Neural progenitor cell (in vitro differentiated cells): ENCODE results near the gene NDUFS6. TPM values are rescaled to one million over a fixed set of nuclear protein-coding genes. Genes with fewer than 3 reads are reported as not detected.

ENCODE experiments used
- DNase-seq: peaks from one replicate; pipeline ENCODE4 v3.0.0-alpha.2; 2016; ENCODE audit warnings: low spot score
- H2AFZ ChIP-seq: fragments of 200-600 bp; sonication (generic); replicated peaks from 2 replicates; pipeline ENCODE4 v1.6.1; 2016; ENCODE audit warnings: antibody characterized with exemption
- H3F3A ChIP-seq: fragments of 200-600 bp; sonication (generic); 2 replicates; pipeline ENCODE4 v1.6.1; 2016; ENCODE audit warnings: antibody characterized with exemption, low read depth
- H3K27ac ChIP-seq: fragments of 200-600 bp; sonication (generic); 2 replicates; pipeline ENCODE4 v1.5.1; 2016; ENCODE audit warnings: mild to moderate bottlenecking
- H3K27me3 ChIP-seq: fragments of 200-600 bp; sonication (generic); 2 replicates; pipeline ENCODE4 v1.6.1; 2016; ENCODE audit warnings: mild to moderate bottlenecking, moderate library complexity
- H3K36me3 ChIP-seq: fragments of 200-600 bp; sonication (generic); 2 replicates; pipeline ENCODE4 v1.5.1; 2016
- H3K4me1 ChIP-seq: fragments of 200-600 bp; sonication (generic); 2 replicates; pipeline ENCODE4 v1.6.1; 2016; ENCODE audit warnings: mixed run types
- H3K4me2 ChIP-seq: fragments of 200-600 bp; sonication (generic); 2 replicates; pipeline ENCODE4 v1.6.1; 2016
- H3K4me3 ChIP-seq: fragments of 200-600 bp; sonication (generic); 2 replicates; pipeline ENCODE4 v1.5.1; 2016
- H3K79me2 ChIP-seq: fragments of 200-600 bp; sonication (generic); 2 replicates; pipeline ENCODE4 v1.6.1; 2016; ENCODE audit warnings: low read depth
- H3K9ac ChIP-seq: fragments of 200-600 bp; sonication (generic); 2 replicates; pipeline ENCODE4 v1.6.1; 2016
- H3K9me3 ChIP-seq: fragments of 200-600 bp; sonication (generic); 2 replicates; pipeline ENCODE4 v1.5.1; 2016; ENCODE audit warnings: low read depth
- H4K20me1 ChIP-seq: fragments of 200-600 bp; sonication (generic); 2 replicates; pipeline ENCODE4 v1.6.1; 2016; ENCODE audit warnings: low read depth
- H3K27ac Mint-ChIP-seq: 3 replicates; pipeline ENCODE4 v1.8.0; 2021; ENCODE audit warnings: mixed read lengths
- H3K27me3 Mint-ChIP-seq: 2 replicates; pipeline ENCODE4 v1.8.0; 2022; ENCODE audit warnings: low read depth, mild to moderate bottlenecking, inconsistent platforms, moderate library complexity, mixed read lengths; ENCODE audit not compliant: insufficient read depth
- H3K36me3 Mint-ChIP-seq: 3 replicates; pipeline ENCODE4 v1.8.0; 2021; ENCODE audit warnings: mixed read lengths
- H3K4me1 Mint-ChIP-seq: 3 replicates; pipeline ENCODE4 v1.8.0; 2021; ENCODE audit warnings: mixed read lengths
- H3K4me3 Mint-ChIP-seq: 3 replicates; pipeline ENCODE4 v1.8.0; 2021; ENCODE audit warnings: mild to moderate bottlenecking, moderate library complexity, mixed read lengths
- H3K9me3 Mint-ChIP-seq: 3 replicates; pipeline ENCODE4 v1.8.0; 2020; ENCODE audit warnings: mixed read lengths
- EZH2 ChIP-seq: fragments of 200-600 bp; sonication (generic); IDR thresholded peaks from 2 replicates; pipeline ENCODE4 v1.6.1; 2017; ENCODE audit warnings: antibody characterized with exemption, mild to moderate bottlenecking, moderate library complexity
- EZH2phosphoT487 ChIP-seq: fragments of 200-600 bp; sonication (generic); IDR thresholded peaks from 2 replicates; pipeline ENCODE4 v1.6.1; 2017; ENCODE audit warnings: antibody characterized with exemption
- total RNA-seq: library from RNA; depleted of rRNA; stranded (reverse); fragments of >200 nt; gene quantifications from 2 replicates; pipeline ENCODE4 v1.2.3, GENCODE V29; 2015; ENCODE audit warnings: low replicate concordance
- TF ChIP-seq, protein P1 (sequence below): fragments of 200-600 bp; sonication (generic); IDR thresholded peaks from 2 replicates; pipeline ENCODE4 v1.5.1; 2017; ENCODE audit warnings: antibody characterized with exemption, mild to moderate bottlenecking

NDUFS6 gene
- total RNA-seq, 1 donor from 2014 or later: 54.2 TPM

DNA sequence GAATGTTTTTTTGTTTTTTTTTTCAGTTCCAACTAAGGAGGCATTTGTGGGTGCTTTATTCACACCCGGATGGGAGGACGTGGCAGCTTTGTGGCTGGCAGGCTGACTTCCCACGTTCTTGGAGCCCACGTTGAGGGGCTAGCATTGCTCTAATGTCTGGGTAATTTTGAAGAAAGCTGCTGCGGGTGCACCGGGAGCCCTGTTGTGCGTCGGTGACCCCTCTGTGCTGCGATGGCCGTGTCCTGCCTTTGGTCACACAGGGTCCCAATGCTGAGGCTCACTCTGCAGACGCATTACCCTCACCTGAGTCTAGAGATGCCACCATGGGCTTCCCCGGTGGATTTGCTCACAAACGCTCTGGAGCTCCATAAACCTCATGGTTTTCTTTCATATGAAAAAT lies 34.2 kb downstream of the NDUFS6 start:
- Histone ChIP-seq H3K79me2 (no peaks in the 10 kb centered on the region), H4K20me1 (no peaks in the 10 kb centered on the region), H3K27ac (no peak overlapping the region), H3F3A (peaks cover 10% of the 10 kb centered on the region), H3K4me3 (no peak overlapping the region), H3K4me2 (peak overlapping the region; percentile 45), H3K27me3 (peaks cover 10% of the 10 kb centered on the region), H3K4me1 (peaks cover 30% of the 10 kb centered on the region), H3K9ac (no peak overlapping the region), H2AFZ (no peak overlapping the region), H3K9me3 (no peaks in the 10 kb centered on the region), H3K36me3 (no peaks in the 10 kb centered on the region)
- no peak for DNase-seq
- peaks cover 38% of the 10 kb centered on the region for H3K4me1 Mint-ChIP-seq
- H3K4me3 Mint-ChIP-seq: no peak overlapping the region
- H3K27ac Mint-ChIP-seq: no peak overlapping the region
- H3K27me3 Mint-ChIP-seq: peaks cover 18% of the 10 kb centered on the region
- H3K9me3 Mint-ChIP-seq: no peaks in the 10 kb centered on the region
- TF ChIP-seq, protein P1, sequence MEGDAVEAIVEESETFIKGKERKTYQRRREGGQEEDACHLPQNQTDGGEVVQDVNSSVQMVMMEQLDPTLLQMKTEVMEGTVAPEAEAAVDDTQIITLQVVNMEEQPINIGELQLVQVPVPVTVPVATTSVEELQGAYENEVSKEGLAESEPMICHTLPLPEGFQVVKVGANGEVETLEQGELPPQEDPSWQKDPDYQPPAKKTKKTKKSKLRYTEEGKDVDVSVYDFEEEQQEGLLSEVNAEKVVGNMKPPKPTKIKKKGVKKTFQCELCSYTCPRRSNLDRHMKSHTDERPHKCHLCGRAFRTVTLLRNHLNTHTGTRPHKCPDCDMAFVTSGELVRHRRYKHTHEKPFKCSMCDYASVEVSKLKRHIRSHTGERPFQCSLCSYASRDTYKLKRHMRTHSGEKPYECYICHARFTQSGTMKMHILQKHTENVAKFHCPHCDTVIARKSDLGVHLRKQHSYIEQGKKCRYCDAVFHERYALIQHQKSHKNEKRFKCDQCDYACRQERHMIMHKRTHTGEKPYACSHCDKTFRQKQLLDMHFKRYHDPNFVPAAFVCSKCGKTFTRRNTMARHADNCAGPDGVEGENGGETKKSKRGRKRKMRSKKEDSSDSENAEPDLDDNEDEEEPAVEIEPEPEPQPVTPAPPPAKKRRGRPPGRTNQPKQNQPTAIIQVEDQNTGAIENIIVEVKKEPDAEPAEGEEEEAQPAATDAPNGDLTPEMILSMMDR: no peak
- TF ChIP-seq EZH2phosphoT487 (no peak), EZH2 (no peak)
- no peaks in the 10 kb centered on the region for H3K36me3 Mint-ChIP-seq

DNA sequence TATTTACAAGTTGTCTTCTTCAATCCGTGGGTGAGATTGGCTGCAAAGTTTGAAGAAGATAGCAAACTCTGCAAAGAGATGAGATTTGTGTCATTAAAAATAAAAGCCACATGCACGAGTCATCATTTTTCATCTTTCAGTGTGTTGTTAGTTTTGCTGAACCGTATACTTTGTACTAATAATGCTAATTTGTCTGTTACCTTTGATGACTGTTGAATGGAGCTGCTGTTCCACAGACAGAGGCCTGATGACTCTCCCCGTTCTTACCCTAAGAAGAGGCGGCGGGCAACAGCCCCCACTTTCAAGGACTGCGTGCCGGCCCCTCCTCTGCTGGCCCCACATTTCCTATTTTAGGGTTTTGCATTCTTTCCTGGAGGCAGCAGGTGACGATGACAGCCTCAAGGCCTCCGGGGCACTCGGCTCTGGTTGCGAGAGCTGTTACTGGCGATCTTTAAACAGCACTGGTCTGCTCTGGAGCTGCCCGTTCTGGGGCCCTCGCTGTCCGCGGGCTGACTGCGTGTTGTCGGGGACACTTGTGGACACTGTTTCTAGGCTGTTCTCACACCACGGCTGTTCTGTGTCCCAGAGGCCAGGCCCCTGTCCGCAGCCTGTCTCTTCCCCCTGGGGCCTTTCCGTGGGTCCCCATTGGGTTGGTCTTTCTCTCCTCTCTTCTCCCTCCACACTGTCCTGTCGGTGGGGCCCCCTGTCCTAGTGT lies 35.1 kb downstream of the NDUFS6 start:
- Mint-ChIP-seq H3K4me1 (peaks cover 38% of the 10 kb centered on the region), H3K27ac (no peak overlapping the region), H3K4me3 (no peak overlapping the region), H3K9me3 (no peaks in the 10 kb centered on the region), H3K36me3 (no peaks in the 10 kb centered on the region), H3K27me3 (peaks cover 18% of the 10 kb centered on the region)
- TF ChIP-seq EZH2 (no peak), EZH2phosphoT487 (no peak)
- TF ChIP-seq, protein P1: no peak
- no peak for DNase-seq
- Histone ChIP-seq H3K36me3 (no peaks in the 10 kb centered on the region), H3K79me2 (no peaks in the 10 kb centered on the region), H3K27me3 (peaks cover 10% of the 10 kb centered on the region), H3K27ac (no peak overlapping the region), H3K4me2 (no peak overlapping the region), H3K9ac (no peak overlapping the region), H3K9me3 (no peaks in the 10 kb centered on the region), H3K4me1 (peaks cover 29% of the 10 kb centered on the region), H4K20me1 (no peaks in the 10 kb centered on the region), H3K4me3 (no peak overlapping the region), H3F3A (peaks cover 10% of the 10 kb centered on the region), H2AFZ (no peak overlapping the region)

DNA sequence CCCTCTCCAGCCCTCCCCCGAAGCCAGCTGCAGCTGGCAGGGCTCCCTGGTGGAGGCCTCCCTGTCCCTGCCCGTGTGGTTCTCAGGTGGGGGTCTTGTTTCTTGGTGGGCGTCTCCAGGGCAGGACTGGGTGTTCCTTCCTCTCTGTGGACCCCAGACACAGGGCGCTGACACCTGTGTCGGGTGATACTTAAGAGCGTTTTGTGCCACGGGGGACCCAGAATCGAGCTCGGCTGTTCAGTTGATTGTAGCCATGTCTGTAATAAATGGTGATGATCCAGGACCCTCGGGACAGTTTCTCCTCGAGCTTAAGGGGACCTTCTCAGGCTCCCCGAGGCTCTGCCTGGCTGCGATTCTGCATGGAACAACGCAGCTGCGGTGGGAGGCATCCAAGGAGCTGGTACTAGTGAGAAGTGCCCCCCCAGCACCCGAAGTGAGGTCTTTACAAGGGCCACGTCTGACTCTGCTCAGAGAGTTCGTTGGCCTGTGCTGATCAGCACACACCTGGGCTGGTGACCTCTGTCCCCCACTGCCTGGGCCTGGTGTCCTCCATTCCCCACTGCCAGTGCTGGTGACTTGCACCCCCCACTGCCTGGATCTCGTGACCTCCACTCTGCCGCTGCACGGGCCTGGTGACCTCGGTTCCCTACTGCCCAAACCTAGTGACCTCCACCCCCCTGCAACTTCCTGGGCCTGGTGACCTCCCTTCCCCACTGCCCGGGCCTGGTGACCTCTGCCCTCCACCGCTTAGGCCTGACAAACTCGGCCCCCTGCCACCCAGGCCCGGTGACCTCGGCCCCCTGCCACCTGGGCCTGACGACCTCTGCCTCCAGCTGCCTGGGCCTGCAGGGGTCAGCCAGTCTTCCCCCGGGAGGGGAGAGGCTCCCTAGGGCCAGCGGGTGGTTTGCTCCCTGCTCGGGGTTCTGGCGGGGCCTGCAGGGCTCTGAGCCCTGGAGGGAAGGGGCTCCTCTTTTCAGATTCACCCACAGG lies 36.0 kb downstream of the NDUFS6 start:
- Histone ChIP-seq H3K27ac (no peak overlapping the region), H3K27me3 (peaks cover 10% of the 10 kb centered on the region), H3K9me3 (no peaks in the 10 kb centered on the region), H4K20me1 (no peaks in the 10 kb centered on the region), H3F3A (peaks cover 10% of the 10 kb centered on the region), H3K4me3 (no peak overlapping the region), H2AFZ (no peak overlapping the region), H3K9ac (no peak overlapping the region), H3K79me2 (no peaks in the 10 kb centered on the region), H3K36me3 (no peaks in the 10 kb centered on the region), H3K4me2 (no peak overlapping the region), H3K4me1 (peaks cover 24% of the 10 kb centered on the region)
- Mint-ChIP-seq H3K4me3 (no peak overlapping the region), H3K27me3 (peaks cover 16% of the 10 kb centered on the region), H3K9me3 (no peaks in the 10 kb centered on the region), H3K27ac (no peak overlapping the region), H3K4me1 (peaks cover 41% of the 10 kb centered on the region), H3K36me3 (no peaks in the 10 kb centered on the region)
- TF ChIP-seq, protein P1: no peak
- TF ChIP-seq EZH2 (no peak), EZH2phosphoT487 (no peak)
- no peak for DNase-seq
